ENCODE measurements around the gene CACNB3.
"Not testable (repeated sequence)": the region's sequence is repeated elsewhere in the genome, so short reads cannot be mapped to it uniquely, and the experiment has no call there.

The CACNB3 gene

DNA sequence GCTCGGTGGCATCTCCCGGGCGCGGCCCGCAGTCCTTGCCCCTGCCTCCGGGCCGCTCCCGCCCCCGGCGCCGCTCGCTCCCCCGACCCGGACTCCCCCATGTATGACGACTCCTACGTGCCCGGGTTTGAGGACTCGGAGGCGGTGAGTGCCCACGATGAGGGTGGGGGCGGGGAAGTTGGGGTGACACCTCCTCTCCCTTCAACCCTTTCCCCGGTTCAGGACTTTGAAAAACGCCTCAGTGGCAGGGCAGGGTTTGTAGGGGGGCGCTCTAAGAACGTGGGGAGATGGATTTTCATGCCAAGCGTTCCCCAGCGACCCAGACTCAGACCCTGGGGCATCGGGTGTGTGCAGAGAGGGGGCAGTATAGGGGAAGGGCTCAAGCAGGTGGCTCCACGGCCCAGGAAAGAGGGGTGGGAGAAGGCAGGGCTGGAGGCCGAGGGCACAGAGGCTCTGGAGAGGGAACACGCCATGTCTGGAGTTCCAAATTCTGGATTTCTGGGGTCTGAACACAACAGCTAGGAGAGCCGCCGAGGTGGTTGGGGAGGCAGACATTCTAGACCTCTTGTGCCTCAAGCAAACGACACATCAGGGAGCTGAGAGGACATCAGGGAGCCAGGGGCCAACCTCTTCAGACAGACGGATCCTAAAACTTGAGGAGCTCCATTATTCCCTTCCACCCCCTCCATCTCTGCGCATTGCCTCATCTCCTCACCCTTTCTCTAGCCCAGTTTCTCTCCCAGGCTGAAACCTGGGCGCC lies 715 bp downstream of the CACNB3 start:
- DNase-seq (ENCODE audit: low read depth in 2 of 2), result peak; percentile 31 to 45

- DNase-seq (ENCODE audit: low read depth in 2 of 2), result no peak
Observed at GRCh38 chr12:48819986-48820725, 1.9 kb downstream of the CACNB3 start.

GRCh38 chr12:48822139-48822538 lies 3.8 kb downstream of the CACNB3 start:
- no peak for DNase-seq (ENCODE audit: low read depth in 2 of 2)

GRCh38 chr12:48822711-48823110 lies 4.4 kb downstream of the CACNB3 start:
- DNase-seq (ENCODE audit: low read depth in 2 of 2), result no peak

DNA sequence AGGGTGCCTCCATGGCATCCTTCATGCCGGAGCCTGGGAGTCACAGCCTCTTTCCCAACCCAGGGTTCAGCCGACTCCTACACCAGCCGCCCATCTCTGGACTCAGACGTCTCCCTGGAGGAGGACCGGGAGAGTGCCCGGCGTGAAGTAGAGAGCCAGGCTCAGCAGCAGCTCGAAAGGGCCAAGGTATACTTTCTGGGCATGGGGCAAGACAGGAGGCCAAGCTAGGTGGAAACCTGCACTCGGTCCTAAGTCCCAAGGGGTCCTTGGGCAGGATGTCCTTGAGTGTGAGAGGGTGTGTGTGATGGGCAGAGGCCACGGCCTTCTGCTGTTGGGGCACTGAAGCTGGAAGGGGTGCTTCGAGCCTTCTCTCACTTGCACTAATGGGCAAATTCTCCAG lies 5.0 kb downstream of the CACNB3 start:
- no peak for DNase-seq (ENCODE audit: low read depth in 2 of 2)

GRCh38 chr12:48824112-48824511 lies 5.8 kb downstream of the CACNB3 start:
- DNase-seq (ENCODE audit: low read depth in 2 of 2), result no peak

GRCh38 chr12:48824905-48825304 lies 6.6 kb downstream of the CACNB3 start:
- no peak for DNase-seq (ENCODE audit: low read depth in 2 of 2)

GRCh38 chr12:48826209-48826855 lies 8.0 kb downstream of the CACNB3 start:
- no peak for DNase-seq (ENCODE audit: low read depth in 2 of 2)

- no peak for DNase-seq (ENCODE audit: low read depth in 2 of 2)
Observed at GRCh38 chr12:48827026-48827425, 8.7 kb downstream of the CACNB3 start.

- DNase-seq (ENCODE audit: low read depth in 2 of 2), result no peak
Observed at GRCh38 chr12:48827513-48828096, 9.3 kb downstream of the CACNB3 start.

DNA sequence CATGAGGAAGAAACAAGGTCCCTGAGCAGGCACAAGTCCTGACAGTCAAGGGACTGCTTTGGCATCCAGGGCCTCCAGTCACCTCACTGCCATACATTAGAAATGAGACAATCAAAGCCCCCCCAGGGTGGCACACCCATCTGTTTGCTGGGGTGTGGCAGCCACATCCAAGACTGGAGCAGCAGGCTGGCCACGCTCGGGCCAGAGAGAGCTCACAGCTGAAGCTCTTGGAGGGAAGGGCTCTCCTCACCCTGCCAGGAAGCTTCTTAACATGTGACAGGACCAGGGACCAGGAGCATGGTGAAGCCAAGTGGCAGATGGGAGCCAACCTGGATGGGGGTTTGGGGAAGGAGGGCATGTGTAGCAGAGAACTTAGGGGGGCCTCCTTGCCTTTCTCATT lies 10.0 kb downstream of the CACNB3 start:
- DNase-seq (ENCODE audit: low read depth in 2 of 2), result no peak

DNA sequence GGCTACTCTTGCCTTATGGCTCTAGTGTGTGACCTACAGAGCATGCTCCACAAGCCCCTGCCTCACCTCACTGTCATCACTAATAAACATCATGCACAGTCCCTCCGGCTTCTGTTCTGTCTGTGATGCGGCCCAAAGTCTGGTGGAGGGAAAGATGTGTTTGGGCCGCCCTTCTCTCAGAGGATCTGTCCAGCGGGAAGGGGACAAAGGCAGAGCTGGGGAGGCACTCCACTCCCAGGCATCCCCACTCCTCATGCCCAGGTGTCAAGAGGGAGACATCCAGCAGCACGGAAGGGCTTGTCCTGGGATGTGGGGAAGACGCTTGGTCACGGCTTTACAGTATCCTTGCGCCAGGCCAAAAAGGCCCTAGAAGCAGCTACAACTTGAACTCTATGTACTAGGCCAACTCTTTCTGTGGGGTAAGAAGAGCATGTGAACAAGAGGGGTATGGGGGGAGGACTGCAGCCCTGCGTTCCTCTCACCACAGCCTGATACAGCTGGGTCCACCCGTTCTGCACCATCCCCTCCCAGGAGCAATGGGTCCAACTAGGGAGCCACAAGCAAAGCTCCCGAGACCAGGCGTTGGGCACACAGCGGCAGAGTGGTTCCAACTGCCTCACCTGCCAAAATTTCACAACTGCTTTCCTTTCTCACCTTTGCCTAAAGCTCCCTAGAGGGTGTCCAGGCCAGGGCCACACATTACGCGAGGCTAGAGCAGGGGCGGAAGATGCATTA lies 10.7 kb downstream of the CACNB3 start:
- no peak for DNase-seq (ENCODE audit: low read depth in 2 of 2)

- DNase-seq (ENCODE audit: low read depth in 2 of 2), result no peak
Observed at GRCh38 chr12:48831257-48831656, 13.0 kb downstream of the CACNB3 start.

- no peak for DNase-seq (ENCODE audit: low read depth in 2 of 2)
Observed at GRCh38 chr12:48832321-48833060, 14.2 kb downstream of the CACNB3 start.

- no peak for DNase-seq (ENCODE audit: low read depth in 2 of 2)
Observed at GRCh38 chr12:48838048-48838447, 19.8 kb downstream of the CACNB3 start.

DNA sequence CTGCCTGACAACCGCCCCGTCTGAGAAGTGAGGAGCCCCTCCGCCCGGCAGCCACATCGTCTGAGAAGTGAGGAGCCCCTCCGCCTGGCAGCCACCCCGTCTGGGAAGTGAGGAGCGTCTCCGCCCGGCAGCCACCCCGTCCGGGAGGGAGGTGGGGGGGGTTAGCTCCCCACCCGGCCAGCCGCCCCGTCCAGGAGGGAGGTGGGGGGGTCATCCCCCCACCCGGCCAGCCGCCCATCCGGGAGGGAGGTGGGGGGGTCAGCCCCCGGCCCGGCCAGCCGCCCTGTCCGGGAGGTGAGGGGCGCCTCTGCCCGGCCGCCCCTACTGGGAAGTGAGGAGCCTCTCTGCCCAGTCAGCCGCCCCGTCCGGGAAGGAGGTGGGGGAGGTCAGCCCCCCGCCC lies 23.7 kb downstream of the CACNB3 start:
- not testable (repeated sequence) for DNase-seq (ENCODE audit: low read depth in 2 of 2)

- peak; percentile 92 to 95 for DNase-seq (ENCODE audit: low read depth in 2 of 2)
Observed at GRCh38 chr12:48851883-48852733, 33.8 kb downstream of the CACNB3 start, which contains the start of gene DDX23. TSS of gene DDX23 (minus strand) at chr12:48852163. CDS start at chr12:48845782, 6,381 bp downstream.

GRCh38 chr12:48852734-48853688 lies 34.7 kb downstream of the CACNB3 start:
- DNase-seq (ENCODE audit: low read depth in 2 of 2), result peak; percentile 64 to 82

DNA sequence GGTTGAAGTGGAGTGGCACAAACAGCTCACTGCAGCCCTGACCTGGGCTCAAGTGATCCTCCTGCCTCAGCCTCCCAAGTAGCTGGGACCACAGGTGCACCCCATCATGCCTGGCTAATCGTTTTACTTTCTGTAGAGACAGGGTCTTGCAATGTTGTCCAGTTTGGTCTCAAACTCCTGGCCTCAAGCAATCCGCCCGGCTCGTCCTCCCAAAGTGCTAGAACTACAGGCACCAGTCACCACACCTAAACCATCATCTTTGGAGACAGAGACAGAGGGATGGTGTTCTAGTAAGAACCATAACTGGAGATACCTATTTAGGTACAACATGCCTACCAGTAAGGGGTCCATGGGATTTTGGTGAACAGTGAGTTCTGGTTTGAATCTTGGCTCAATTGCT lies 36.2 kb downstream of the CACNB3 start:
- DNase-seq (ENCODE audit: low read depth in 2 of 2), result no peak
